WERI-Rb-1 (cell line): Measurements from ENCODE around the gene MOB1B.

ENCODE experiments used
- DNase-seq: peaks from one replicate; pipeline ENCODE4 v3.0.0-alpha.2; 2020
- H3K27ac ChIP-seq: fragments of 250-450 bp; sonication (Bioruptor Pico); 2 replicates; pipeline ENCODE4 v1.5.1; 2020; ENCODE audit warnings: mild to moderate bottlenecking, moderate library complexity
- H3K27me3 ChIP-seq: fragments of 250-450 bp; sonication (Bioruptor Pico); 2 replicates; pipeline ENCODE4 v1.5.1; 2021; ENCODE audit warnings: mild to moderate bottlenecking, low read depth, moderate library complexity; ENCODE audit not compliant: insufficient read depth, severe bottlenecking
- H3K36me3 ChIP-seq: fragments of 250-450 bp; sonication (Bioruptor Pico); 2 replicates; pipeline ENCODE4 v1.5.1; 2020; ENCODE audit warnings: mild to moderate bottlenecking, moderate library complexity
- H3K4me3 ChIP-seq: 2 replicates; pipeline ENCODE4 v1.5.1; 2011; ENCODE audit warnings: low read depth, mild to moderate bottlenecking, control low read depth, low read length
- H3K9me3 ChIP-seq: fragments of 250-450 bp; sonication (Bioruptor Pico); 2 replicates; pipeline ENCODE4 v1.5.1; 2021; ENCODE audit warnings: mild to moderate bottlenecking, moderate library complexity; ENCODE audit not compliant: severe bottlenecking
- TF ChIP-seq, protein P1 (sequence below): IDR thresholded peaks from 2 replicates; pipeline ENCODE4 v1.5.1; 2011; ENCODE audit warnings: low read depth, mild to moderate bottlenecking, control low read depth, inconsistent platforms, low read length

Gene MOB1B

GRCh38 chr4:70868778-70869177, 33.4 kb upstream of the MOB1B start:
- TF ChIP-seq, protein P1, sequence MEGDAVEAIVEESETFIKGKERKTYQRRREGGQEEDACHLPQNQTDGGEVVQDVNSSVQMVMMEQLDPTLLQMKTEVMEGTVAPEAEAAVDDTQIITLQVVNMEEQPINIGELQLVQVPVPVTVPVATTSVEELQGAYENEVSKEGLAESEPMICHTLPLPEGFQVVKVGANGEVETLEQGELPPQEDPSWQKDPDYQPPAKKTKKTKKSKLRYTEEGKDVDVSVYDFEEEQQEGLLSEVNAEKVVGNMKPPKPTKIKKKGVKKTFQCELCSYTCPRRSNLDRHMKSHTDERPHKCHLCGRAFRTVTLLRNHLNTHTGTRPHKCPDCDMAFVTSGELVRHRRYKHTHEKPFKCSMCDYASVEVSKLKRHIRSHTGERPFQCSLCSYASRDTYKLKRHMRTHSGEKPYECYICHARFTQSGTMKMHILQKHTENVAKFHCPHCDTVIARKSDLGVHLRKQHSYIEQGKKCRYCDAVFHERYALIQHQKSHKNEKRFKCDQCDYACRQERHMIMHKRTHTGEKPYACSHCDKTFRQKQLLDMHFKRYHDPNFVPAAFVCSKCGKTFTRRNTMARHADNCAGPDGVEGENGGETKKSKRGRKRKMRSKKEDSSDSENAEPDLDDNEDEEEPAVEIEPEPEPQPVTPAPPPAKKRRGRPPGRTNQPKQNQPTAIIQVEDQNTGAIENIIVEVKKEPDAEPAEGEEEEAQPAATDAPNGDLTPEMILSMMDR = no peak
- no peak overlapping the region for H3K27ac ChIP-seq

GRCh38 chr4:70873216-70873615, 29.0 kb upstream of the MOB1B start:
- DNase-seq = no peak
- Histone ChIP-seq H3K27ac (no peak overlapping the region), H3K4me3 (no peak overlapping the region), H3K9me3 (no peaks in the 10 kb centered on the region), H3K36me3 (no peaks in the 10 kb centered on the region), H3K27me3 (no peaks in the 10 kb centered on the region)
- TF ChIP-seq, protein P1 = no peak

More at GRCh38 chr4:70868778-70869177, 33.4 kb upstream of the MOB1B start:
- Histone ChIP-seq H3K9me3 (no peaks in the 10 kb centered on the region), H3K27me3 (no peaks in the 10 kb centered on the region), H3K36me3 (no peaks in the 10 kb centered on the region), H3K4me3 (no peak overlapping the region)
- no peak for DNase-seq

DNA sequence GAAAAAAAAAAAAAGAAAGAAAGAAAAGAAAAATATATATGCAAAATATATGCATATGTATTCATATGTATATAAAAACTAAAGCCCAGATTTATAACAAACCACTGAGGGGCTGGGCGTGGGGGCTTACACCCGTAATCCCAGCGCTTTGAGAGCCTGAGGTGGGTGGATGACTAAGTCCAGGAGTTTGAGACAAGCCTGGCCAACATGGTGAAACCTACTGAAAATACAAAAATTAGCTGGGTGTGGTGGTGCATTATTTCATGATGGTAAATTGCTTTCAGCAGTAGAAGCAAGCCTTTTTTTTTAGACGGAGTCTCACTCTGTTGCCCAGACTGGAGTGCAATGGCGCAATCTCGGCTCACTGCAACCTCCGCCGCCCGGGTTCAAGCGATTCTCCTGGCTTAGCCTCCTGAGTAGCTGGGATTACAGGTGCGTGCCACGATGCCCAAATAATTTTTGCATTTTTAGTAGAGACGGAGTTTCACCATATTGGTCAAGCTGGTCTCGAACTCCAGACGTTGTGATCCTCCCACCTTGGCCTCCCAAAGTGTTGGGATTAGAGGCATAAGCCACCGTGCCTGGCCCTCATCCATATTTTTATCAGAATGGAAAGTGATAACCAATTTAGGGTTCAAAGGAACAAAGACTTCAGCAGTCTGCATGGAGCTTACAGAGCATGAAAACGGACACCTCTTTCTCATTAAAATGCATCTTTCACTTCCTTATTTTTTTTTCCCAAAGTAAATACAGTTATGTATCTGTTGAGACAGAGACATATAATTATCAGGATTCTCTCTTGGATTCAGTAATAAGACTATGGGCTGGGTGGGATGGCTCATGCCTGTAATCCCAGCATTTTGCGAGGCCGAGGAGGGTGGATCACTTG, 27.7 kb upstream of the MOB1B start:
- Histone ChIP-seq H3K4me3 (no peak overlapping the region), H3K27ac (no peak overlapping the region), H3K9me3 (no peaks in the 10 kb centered on the region), H3K36me3 (no peaks in the 10 kb centered on the region), H3K27me3 (no peaks in the 10 kb centered on the region)
- DNase-seq = no peak
- TF ChIP-seq, protein P1 = no peak

DNA sequence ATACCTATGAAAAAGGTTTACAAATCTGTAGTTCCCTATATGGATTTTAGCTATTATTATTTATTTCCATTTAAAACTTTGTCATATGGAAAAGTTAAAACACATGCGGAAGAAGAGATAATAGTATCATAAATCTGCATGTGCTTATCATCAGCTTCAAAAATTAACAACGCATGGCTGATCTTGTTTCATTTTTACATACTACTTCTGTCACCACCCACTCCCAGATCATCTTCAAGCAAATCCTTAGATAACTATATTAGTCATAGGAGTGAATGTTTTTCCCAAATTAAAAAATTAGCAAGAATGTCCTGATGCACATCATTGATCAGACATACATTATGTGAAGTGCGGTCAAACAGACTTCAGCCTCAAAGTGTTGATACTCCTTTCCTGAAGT, 24.6 kb upstream of the MOB1B start:
- Histone ChIP-seq H3K9me3 (no peaks in the 10 kb centered on the region), H3K4me3 (no peak overlapping the region), H3K36me3 (no peaks in the 10 kb centered on the region), H3K27ac (no peak overlapping the region), H3K27me3 (no peaks in the 10 kb centered on the region)
- DNase-seq = no peak
- TF ChIP-seq, protein P1 = no peak

GRCh38 chr4:70880739-70881138, 21.4 kb upstream of the MOB1B start:
- no peak for DNase-seq
- no peaks in the 10 kb centered on the region for H3K36me3 ChIP-seq
- TF ChIP-seq, protein P1 = no peak
- H3K4me3 ChIP-seq = no peak overlapping the region
- no peaks in the 10 kb centered on the region for H3K27me3 ChIP-seq
- no peaks in the 10 kb centered on the region for H3K9me3 ChIP-seq
- H3K27ac ChIP-seq = no peak overlapping the region
